GM12878 (cell line): ENCODE results near the gene ETV1. TPM values are rescaled to one million over a fixed set of nuclear protein-coding genes. Genes with fewer than 3 reads are reported as not detected.

Source experiments
- ATAC-seq: fragments of 200-7000 bp; cut with Tn5 transposase; 3 replicates; pipeline ENCODE4 v1.9.1; 2020; ENCODE audit warnings: mild to moderate bottlenecking, moderate library complexity
- BruUV-seq: library from RNA; stranded (reverse); fragments of 400-500 nt; replicated peaks from 2 replicates; lab custom pipeline; 2021; lab: Mats Ljungman, UMichigan
- CTCF ChIA-PET: fragments of 300-600 bp; sonication (Branson Sonifier 250); formaldehyde crosslinking; extraction: SDS; loops from one replicate; lab custom pipeline; 2021; ENCODE audit warnings: inconsistent platforms; lab: Yijun Ruan, JAX
- POLR2A ChIA-PET: fragments of 350-600 bp; formaldehyde crosslinking; extraction: SDS; loops from one replicate; lab custom pipeline; 2021; ENCODE audit warnings: inconsistent platforms; lab: Charles Lee
- RAD21 ChIA-PET: fragments of 300-600 bp; sonication (Branson Sonifier 250); formaldehyde crosslinking; loops from one replicate; lab custom pipeline; 2023; ENCODE audit warnings: antibody characterized with exemption; ENCODE audit not compliant: unreplicated experiment; lab: Charles Lee
- SMC1A ChIA-PET: fragments of 300-600 bp; sonication (Branson Sonifier 250); formaldehyde crosslinking; loops from one replicate; lab custom pipeline; 2023; ENCODE audit not compliant: unreplicated experiment, uncharacterized antibody; lab: Charles Lee
- DNase-seq: peaks from one replicate; pipeline ENCODE4 v3.0.0-alpha.2; 2011; ENCODE audit warnings: low read depth, low spot score
- FAIRE-seq: peaks from 3 replicates; lab custom pipeline; 2011; peaks lifted over from hg19 to GRCh38; lab: Jason Lieb, UNC
- H2AFZ ChIP-seq: 2 replicates; pipeline ENCODE4 v1.6.0; 2011; ENCODE audit warnings: low read depth, low read length, control low read depth; ENCODE audit not compliant: control insufficient read depth
- H3K27ac ChIP-seq: 2 replicates; pipeline ENCODE4 v1.5.1; 2011; ENCODE audit warnings: control low read depth; ENCODE audit not compliant: control insufficient read depth, insufficient read depth
- H3K27me3 ChIP-seq, 2 experiments: replicated peaks in 1 of 2; 2 replicates each; pipeline versions ENCODE4 v1.6.0 to v1.6.1; 2011; ENCODE audit warnings: low read length in 1 of 2; ENCODE audit not compliant: control insufficient read depth in 2 of 2, insufficient read depth in 2 of 2
- H3K36me3 ChIP-seq, 2 experiments: 2 replicates each; pipeline ENCODE4 v1.5.1; 2011; ENCODE audit warnings: low read length in 1 of 2; ENCODE audit not compliant: control insufficient read depth in 2 of 2, insufficient read depth in 2 of 2
- H3K4me1 ChIP-seq: 2 replicates; pipeline ENCODE4 v1.6.1; 2011; ENCODE audit warnings: mild to moderate bottlenecking, low read length, moderate library complexity, mixed read lengths; ENCODE audit not compliant: control insufficient read depth, insufficient read depth
- H3K4me2 ChIP-seq: 2 replicates; pipeline ENCODE4 v1.6.0; 2011; ENCODE audit warnings: control low read depth; ENCODE audit not compliant: control insufficient read depth, insufficient read depth
- H3K4me3 ChIP-seq: fragments of 200-600 bp; sonication (generic); 2 replicates; pipeline ENCODE4 v1.5.1; 2016
- H3K79me2 ChIP-seq: 2 replicates; pipeline ENCODE4 v1.6.0; 2011; ENCODE audit warnings: low read length; ENCODE audit not compliant: control insufficient read depth, insufficient read depth
- H3K9ac ChIP-seq: 2 replicates; pipeline ENCODE4 v1.8.0; 2011; ENCODE audit warnings: low read length, control low read depth, mixed read lengths; ENCODE audit not compliant: control insufficient read depth, insufficient read depth
- H3K9me3 ChIP-seq: replicated peaks from 3 replicates; pipeline ENCODE4 v1.5.1; 2011; ENCODE audit warnings: mild to moderate bottlenecking, low read length; ENCODE audit not compliant: control insufficient read depth, insufficient read depth
- H4K20me1 ChIP-seq: 2 replicates; pipeline ENCODE4 v1.6.0; 2011; ENCODE audit not compliant: control insufficient read depth, insufficient read depth
- BHLHE40 ChIP-seq, 2 experiments: fragments of 450-650 bp in 1 of 2; IDR thresholded peaks; 2 replicates each; pipeline ENCODE4 v1.6.1; 2011 to 2017; ENCODE audit warnings: low read depth in 2 of 2, borderline replicate concordance in 1 of 2, improper control_type of control experiment in 1 of 2, low read length in 1 of 2, mild to moderate bottlenecking in 1 of 2
- DPF2 ChIP-seq: fragments of 450-650 bp; IDR thresholded peaks from 2 replicates; pipeline ENCODE4 v1.6.1; 2017; ENCODE audit warnings: mild to moderate bottlenecking
- WGBS: methylation state at CpG from one replicate; pipeline ENCODE4 v1.1.6; 2016; ENCODE audit warnings: low lambda C conversion rate; ENCODE audit not compliant: insufficient replicate concordance, insufficient coverage; ENCODE audit errors: missing lambda C conversion rate; 5-methylcytosine and 5-hydroxymethylcytosine counted together
- in situ Hi-C: fragments of 300-500 bp; cut with MboI; formaldehyde crosslinking; loops from 9 replicates; pipeline ENCODE4 v1.14.3; 2018; ENCODE audit warnings: mixed read lengths
- intact Hi-C: fragments of 100-400 bp; cut with micrococcal nuclease; formaldehyde crosslinking; loops from one replicate; pipeline ENCODE4 v1.14.2; 2022; ENCODE audit not compliant: unreplicated experiment
- polyA plus RNA-seq, 11 experiments: library from polyadenylated mRNA; depleted of rRNA in 4 of 11; unstranded in 6 of 11; stranded (reverse) in 5 of 11; fragments of >200 nt; fragmentation: Nextera tagmentation in 4 of 11; fragmentation: Illumina TruSeq in 1 of 11; extraction: Ambion mirVana in 4 of 11; extraction: Trizol in 1 of 11; gene quantifications; 1 replicate in 1 of 11; 2 replicates in 10 of 11; pipeline versions ENCODE4 v1.2.1 to v1.2.3, GENCODE V29; 2011 to 2016; ENCODE audit warnings: inconsistent platforms in 2 of 11, missing spikeins in 2 of 11, low read depth in 1 of 11
- small RNA-seq: library from RNA; depleted of rRNA; stranded (forward); fragments of <200 nt; gene quantifications from one replicate; pipeline ENCODE3, GENCODE V24; 2014
- total RNA-seq, 4 experiments: library from RNA; depleted of rRNA in 3 of 4; stranded (reverse); fragments of >200 nt in 3 of 4; fragmentation: Illumina TruSeq in 1 of 4; extraction: Trizol in 1 of 4; gene quantifications; 2 replicates each; pipeline versions ENCODE4 v1.2.1 to v1.2.3, GENCODE V29; 2013 to 2021
- TF ChIP-seq, protein P1 (sequence below): IDR thresholded peaks from 2 replicates; pipeline ENCODE4 v1.6.1; 2011; ENCODE audit warnings: low read depth, low read length, improper control_type of control experiment, borderline replicate concordance

ETV1 gene
- total and polyA plus RNA-seq, 10 of the 15 experiments (the other 5 are each of a cell fraction or from before 2014, with no cell fraction given): 0.03 to 9.3 (median 0.16) TPM; not detected in 4

GRCh38 chr7:13841284-13841683 is 148.2 kb downstream of the ETV1 start:
- CTCF ChIA-PET: no interaction called here
- in situ Hi-C loops (no loop called here), intact Hi-C loops (no loop called here)
- Histone ChIP-seq H3K9ac (no peak overlapping the region), H3K27me3 (no peaks in the 10 kb centered on the region), H3K4me1 (no peaks in the 10 kb centered on the region), H3K4me2 (no peak overlapping the region), H3K27ac (no peak overlapping the region), H3K79me2 (no peaks in the 10 kb centered on the region), H3K4me3 (no peak overlapping the region), H4K20me1 (no peaks in the 10 kb centered on the region), H3K9me3 (no peaks in the 10 kb centered on the region), H2AFZ (no peak overlapping the region), H3K36me3 (no peaks in the 10 kb centered on the region)
- FAIRE-seq (no peak), ATAC-seq (no peak), DNase-seq (no peak)
- POLR2A ChIA-PET: no interaction called here
- TF ChIP-seq DPF2 (no peak), BHLHE40 (IDR thresholded peaks at IDR 0.05; ENCODE audit: borderline replicate concordance in 1 of 2, low read depth in 2 of 2, low read length in 1 of 2) (no peak)
- TF ChIP-seq, protein P1, sequence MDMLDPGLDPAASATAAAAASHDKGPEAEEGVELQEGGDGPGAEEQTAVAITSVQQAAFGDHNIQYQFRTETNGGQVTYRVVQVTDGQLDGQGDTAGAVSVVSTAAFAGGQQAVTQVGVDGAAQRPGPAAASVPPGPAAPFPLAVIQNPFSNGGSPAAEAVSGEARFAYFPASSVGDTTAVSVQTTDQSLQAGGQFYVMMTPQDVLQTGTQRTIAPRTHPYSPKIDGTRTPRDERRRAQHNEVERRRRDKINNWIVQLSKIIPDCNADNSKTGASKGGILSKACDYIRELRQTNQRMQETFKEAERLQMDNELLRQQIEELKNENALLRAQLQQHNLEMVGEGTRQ: no peak
- RAD21 ChIA-PET: no interaction called here
- SMC1A ChIA-PET: no interaction called here
- WGBS: 0% methylated on average over 2 of the region's 2 CpGs
- BruUV-seq: no TSS peak

Small RNAs within 50 kb of the gene (small RNA-seq; reads per million reads assigned to genes)
- not detected for gene RF00019
